ENCODE results near the gene CLPTM1L. TPM values are rescaled to one million over a fixed set of nuclear protein-coding genes. Genes with fewer than 3 reads are reported as not detected.
A peak's percentile ranks its signal among the peaks of the same experiment; 100 is the strongest.

The CLPTM1L gene
- total and polyA plus RNA-seq, 9 donors: 28.1 to 96.2 (median 49.0) TPM

GRCh38 chr5:1302258-1302657 lies 42.6 kb downstream of the CLPTM1L start:
- no peaks in the 10 kb centered on the region for H3K9me3 ChIP-seq
- H3K36me3 ChIP-seq: no peaks in the 10 kb centered on the region
- no peak for DNase-seq
- H3K4me1 ChIP-seq (ENCODE audit: insufficient read depth): no peaks in the 10 kb centered on the region
- WGBS, 3 donors: 84 to 91% (median 90%) methylated on average over 2 of the region's 2 CpGs
- TF ChIP-seq CTCF (IDR thresholded peaks at IDR 0.05) (no peak), EP300 (IDR thresholded peaks at IDR 0.05) (no peak), POLR2A (IDR thresholded peaks at IDR 0.05) (no peak)
- no peaks in the 10 kb centered on the region for H3K27me3 ChIP-seq
- no peak overlapping the region for H3K27ac ChIP-seq
- intact Hi-C loops (cut with DNase I): no loop called here
- no peak overlapping the region for H3K4me3 ChIP-seq

GRCh38 chr5:1300581-1301083 lies 44.3 kb downstream of the CLPTM1L start:
- TF ChIP-seq CTCF (IDR thresholded peaks at IDR 0.05) (no peak), POLR2A (IDR thresholded peaks at IDR 0.05) (no peak), EP300 (IDR thresholded peaks at IDR 0.05) (no peak)
- intact Hi-C loops (cut with DNase I): no loop called here
- Histone ChIP-seq H3K36me3 (no peaks in the 10 kb centered on the region), H3K27me3 (no peaks in the 10 kb centered on the region), H3K4me3 (no peak overlapping the region), H3K27ac (no peak overlapping the region), H3K9me3 (no peaks in the 10 kb centered on the region), H3K4me1 (ENCODE audit: insufficient read depth) (no peaks in the 10 kb centered on the region)
- WGBS, 3 donors: 83 to 84% (median 83%) methylated on average over 20 of the region's 20 CpGs
- DNase-seq: peak in 1 of 5 donors; percentile 20

- DNase-seq: peak in 1 of 5 donors; percentile 10
- intact Hi-C loops (cut with DNase I): no loop called here
- Histone ChIP-seq H3K4me1 (ENCODE audit: insufficient read depth) (no peaks in the 10 kb centered on the region), H3K9me3 (no peaks in the 10 kb centered on the region), H3K36me3 (no peaks in the 10 kb centered on the region), H3K4me3 (no peak overlapping the region), H3K27ac (no peak overlapping the region), H3K27me3 (no peaks in the 10 kb centered on the region)
- TF ChIP-seq EP300 (IDR thresholded peaks at IDR 0.05) (no peak), POLR2A (IDR thresholded peaks at IDR 0.05) (no peak), CTCF (IDR thresholded peaks at IDR 0.05) (no peak)
- 73 to 84% (median 73%) methylated on average over 16 to 17 of the region's 17 CpGs for WGBS, 3 donors
Measured at GRCh38 chr5:1299961-1300360, 44.9 kb downstream of the CLPTM1L start.

- Histone ChIP-seq H3K9me3 (no peaks in the 10 kb centered on the region), H3K27ac (no peak overlapping the region), H3K4me1 (ENCODE audit: insufficient read depth) (no peaks in the 10 kb centered on the region), H3K27me3 (no peaks in the 10 kb centered on the region), H3K36me3 (no peaks in the 10 kb centered on the region), H3K4me3 (no peak overlapping the region)
- intact Hi-C loops (cut with DNase I): no loop called here
- DNase-seq: peak in 1 of 5 donors; percentile 13
- no peak for TF ChIP-seq CTCF (IDR thresholded peaks at IDR 0.05)
- TF ChIP-seq EP300 (IDR thresholded peaks at IDR 0.05): no peak
- 79 to 90% (median 88%) methylated on average over 9 of the region's 9 CpGs for WGBS, 3 donors
Measured at GRCh38 chr5:1299511-1299850, 45.4 kb downstream of the CLPTM1L start.
